HG03025 (cell line): ENCODE data around the gene FAM83B.
"Not testable (repeated sequence)": the region's sequence is repeated elsewhere in the genome, so short reads cannot be mapped to it uniquely, and the experiment has no call there.

Experiments
- ATAC-seq: cut with Tn5 transposase; IDR thresholded peaks from one replicate; pipeline ENCODE4 v1.9.1; 2021; ENCODE audit warnings: mild to moderate bottlenecking, moderate library complexity; ENCODE audit not compliant: unreplicated experiment, low FRiP score

The FAM83B gene, protein sequence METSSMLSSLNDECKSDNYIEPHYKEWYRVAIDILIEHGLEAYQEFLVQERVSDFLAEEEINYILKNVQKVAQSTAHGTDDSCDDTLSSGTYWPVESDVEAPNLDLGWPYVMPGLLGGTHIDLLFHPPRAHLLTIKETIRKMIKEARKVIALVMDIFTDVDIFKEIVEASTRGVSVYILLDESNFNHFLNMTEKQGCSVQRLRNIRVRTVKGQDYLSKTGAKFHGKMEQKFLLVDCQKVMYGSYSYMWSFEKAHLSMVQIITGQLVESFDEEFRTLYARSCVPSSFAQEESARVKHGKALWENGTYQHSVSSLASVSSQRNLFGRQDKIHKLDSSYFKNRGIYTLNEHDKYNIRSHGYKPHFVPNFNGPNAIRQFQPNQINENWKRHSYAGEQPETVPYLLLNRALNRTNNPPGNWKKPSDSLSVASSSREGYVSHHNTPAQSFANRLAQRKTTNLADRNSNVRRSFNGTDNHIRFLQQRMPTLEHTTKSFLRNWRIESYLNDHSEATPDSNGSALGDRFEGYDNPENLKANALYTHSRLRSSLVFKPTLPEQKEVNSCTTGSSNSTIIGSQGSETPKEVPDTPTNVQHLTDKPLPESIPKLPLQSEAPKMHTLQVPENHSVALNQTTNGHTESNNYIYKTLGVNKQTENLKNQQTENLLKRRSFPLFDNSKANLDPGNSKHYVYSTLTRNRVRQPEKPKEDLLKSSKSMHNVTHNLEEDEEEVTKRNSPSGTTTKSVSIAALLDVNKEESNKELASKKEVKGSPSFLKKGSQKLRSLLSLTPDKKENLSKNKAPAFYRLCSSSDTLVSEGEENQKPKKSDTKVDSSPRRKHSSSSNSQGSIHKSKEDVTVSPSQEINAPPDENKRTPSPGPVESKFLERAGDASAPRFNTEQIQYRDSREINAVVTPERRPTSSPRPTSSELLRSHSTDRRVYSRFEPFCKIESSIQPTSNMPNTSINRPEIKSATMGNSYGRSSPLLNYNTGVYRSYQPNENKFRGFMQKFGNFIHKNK

GRCh38 chr6:54846243-54846856, at the start of gene FAM83B:
Gene FAM83B, plus strand, starts transcription at chr6:54846771. Its CDS starts 23,476 bp downstream, at chr6:54870247.
- ATAC-seq, result no peak

DNA sequence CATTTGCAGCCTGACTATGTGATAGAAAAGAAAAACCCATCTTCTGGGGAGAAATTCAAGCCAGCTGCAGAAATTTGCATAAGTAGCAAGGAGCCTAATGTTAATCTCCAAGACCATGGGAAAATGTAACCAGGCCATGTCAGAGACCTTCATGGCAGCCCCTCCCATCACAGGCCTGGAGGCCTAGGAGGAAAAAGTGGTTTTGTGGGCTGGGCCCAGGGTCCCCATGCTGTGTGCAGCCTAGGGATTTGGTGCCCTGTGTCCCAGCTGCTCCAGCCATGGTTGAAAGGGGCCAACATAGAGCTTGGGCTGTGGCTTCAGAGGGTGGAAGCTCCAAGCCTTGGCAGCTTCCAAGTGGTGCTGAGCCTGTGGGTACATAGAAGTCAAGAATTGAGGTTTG, 49.7 kb upstream of the FAM83B start:
- not testable (repeated sequence) for ATAC-seq

DNA sequence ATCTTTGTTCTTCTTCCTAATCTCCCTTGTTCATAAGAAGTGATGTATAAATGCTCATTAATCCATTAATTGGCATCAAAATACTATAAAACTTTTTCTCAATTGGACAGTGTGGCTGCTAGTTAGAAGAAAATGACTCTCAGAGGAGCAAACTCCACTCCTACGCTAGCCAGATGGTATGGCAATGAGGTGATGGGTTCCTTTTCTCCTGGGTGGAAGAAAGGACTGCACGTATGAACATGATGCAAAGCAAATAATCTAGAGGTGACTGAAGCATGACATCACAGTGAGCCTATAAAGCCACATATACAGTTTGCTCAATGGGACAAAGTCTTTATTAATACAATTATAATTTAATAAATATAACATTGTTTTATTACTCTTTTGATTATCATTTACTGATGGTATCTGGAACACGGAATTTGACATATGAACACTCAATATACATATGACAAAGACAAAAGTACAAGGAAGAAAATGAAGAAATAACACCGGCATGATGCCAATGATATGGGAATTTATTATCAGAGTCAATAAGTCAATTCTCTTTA, 46.4 kb upstream of the FAM83B start:
- no peak for ATAC-seq

DNA sequence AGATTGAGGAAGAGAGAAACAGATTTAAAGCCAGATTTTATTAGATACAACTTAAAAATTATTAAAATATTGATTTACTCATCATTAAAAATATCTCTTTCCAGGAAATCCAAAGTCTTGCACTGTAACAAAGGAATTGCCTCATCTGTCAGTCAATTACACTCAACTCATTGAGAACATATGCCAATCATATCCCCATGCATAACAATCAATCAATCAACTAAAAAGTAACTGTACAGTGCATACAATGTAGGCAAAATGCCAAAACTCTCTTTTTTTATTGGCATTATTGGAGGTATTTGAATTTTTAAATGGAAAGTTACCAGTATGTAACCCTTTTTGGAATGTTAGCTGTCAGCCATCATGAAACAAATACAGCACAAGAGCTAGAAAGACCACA, 45.3 kb upstream of the FAM83B start:
- no peak for ATAC-seq

- no peak for ATAC-seq
These were observed 44.9 kb upstream of the FAM83B start for GRCh38 chr6:54801669-54802068.

- no peak for ATAC-seq
These were observed 43.6 kb upstream of the FAM83B start for GRCh38 chr6:54802775-54803634.

GRCh38 chr6:54805077-54805476, 41.5 kb upstream of the FAM83B start:
- ATAC-seq, result no peak

DNA sequence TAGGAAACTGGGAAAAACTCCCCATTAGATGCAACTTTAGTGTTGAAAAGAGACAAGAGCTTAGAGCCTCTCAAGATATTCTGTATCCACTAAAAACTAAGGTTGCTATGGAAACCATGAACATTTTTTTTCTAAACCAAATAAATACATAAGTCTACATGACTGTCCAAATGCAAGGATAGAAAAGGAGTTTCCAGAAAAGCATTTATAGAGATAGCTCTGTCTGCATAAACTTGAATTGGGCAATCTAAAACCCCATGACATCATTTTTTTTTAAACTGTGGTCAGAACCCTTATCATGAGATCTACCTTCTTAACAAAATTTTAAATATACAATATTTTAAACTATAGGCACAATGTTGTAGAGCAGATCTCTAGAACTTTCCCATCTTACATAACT, 36.4 kb upstream of the FAM83B start:
- ATAC-seq, result no peak

GRCh38 chr6:54813892-54814291, 32.7 kb upstream of the FAM83B start:
- no peak for ATAC-seq

DNA sequence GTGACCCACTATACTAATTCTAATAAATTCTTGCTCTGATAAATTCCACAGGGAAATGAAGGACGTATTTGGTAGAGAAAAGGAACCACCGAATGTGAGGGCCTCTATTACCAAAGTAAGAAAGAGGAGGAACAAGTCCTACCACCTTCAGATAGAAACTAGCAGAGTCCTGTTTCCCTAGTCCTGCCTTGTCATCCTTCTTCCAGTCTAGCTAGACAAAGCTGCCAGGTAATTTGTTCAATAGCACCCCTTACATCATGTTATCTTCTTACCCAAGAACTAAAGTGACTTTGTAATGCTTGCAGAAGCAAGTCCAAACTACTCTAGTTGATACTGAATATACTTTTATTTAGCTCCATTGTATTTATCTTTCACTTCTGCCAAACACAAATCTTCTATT, 29.3 kb upstream of the FAM83B start:
- no peak for ATAC-seq

GRCh38 chr6:54817834-54818233, 28.7 kb upstream of the FAM83B start:
- no peak for ATAC-seq

DNA sequence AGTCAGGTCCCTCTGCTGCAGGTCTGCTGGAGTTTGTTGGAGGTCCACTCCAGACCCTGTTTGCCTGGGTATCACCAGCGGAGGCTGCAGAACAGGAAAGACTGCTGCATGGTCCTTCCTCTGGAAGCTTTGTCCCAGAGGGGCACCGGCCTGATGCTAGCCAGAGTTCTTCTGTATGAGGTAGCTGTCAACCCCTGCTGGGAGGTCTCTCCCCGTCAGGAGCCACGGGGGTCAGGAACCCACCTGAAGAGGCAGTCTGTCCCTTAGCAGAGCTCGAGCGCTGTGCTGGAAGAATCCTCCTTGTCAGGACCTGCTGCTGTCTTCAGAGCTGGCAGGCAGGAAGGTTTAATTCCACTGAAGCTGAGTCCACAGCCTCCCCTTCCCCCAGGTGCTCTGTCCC, 22.3 kb upstream of the FAM83B start:
- ATAC-seq, result not testable (repeated sequence)

- no peak for ATAC-seq
These were observed 19.6 kb upstream of the FAM83B start for GRCh38 chr6:54827010-54827409.

DNA sequence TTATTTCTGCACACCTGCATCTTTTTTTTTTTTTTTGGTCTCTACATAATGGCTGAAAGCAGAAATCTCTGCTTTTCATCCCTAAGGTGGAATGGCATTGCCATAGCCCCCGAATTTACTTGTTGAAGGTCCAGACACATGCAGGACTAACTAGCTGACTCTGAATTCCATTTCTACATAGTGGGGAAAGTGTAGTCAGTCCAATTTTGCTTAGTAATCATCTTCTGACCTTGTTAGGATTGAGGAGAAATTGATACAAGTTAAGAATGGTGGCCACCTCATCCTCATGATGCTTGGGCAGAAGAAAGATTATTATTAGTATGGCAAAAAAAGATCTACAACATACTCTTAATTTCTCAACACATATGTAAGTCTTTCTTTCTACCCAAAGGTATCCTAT, 16.4 kb upstream of the FAM83B start:
- ATAC-seq, result no peak

GRCh38 chr6:54835176-54835575, 11.4 kb upstream of the FAM83B start:
- ATAC-seq, result no peak

GRCh38 chr6:54846857-54847674, 495 bp downstream of the FAM83B start:
- no peak for ATAC-seq

GRCh38 chr6:54847799-54848597, 1.4 kb downstream of the FAM83B start:
- no peak for ATAC-seq

DNA sequence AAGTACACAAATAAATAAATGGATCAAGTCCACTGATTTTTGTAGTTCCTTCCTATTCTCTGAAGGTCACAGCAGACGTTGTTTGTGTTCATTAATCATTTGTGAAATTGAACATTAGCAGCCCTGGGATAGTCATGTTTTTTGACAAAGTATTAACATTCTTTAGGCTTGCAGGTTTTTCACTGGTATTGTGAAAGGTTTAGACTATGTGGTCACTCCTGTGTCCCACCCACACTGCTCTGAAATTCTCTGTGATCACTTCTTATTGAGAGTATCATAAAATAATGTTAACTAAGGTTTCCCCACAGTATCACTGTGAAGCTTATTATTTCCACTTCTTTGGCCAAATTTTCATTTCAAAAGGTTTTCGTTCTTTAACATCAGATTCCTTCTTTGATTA, 3.5 kb downstream of the FAM83B start:
- no peak for ATAC-seq
